Glomerular endothelial cell (primary cell): ENCODE results near the gene ACTR1B. TPM values are rescaled to one million over a fixed set of nuclear protein-coding genes. Genes with fewer than 3 reads are reported as not detected.
A peak's percentile ranks its signal among the peaks of the same experiment; 100 is the strongest.
"Not testable (repeated sequence)": the region's sequence is repeated elsewhere in the genome, so short reads cannot be mapped to it uniquely, and the experiment has no call there.

Experiments used
- DNase-seq: peaks from one replicate; pipeline ENCODE4 v3.0.0-alpha.2; 2011; ENCODE audit warnings: low read depth, low spot score; ENCODE audit errors: extremely low read depth
- total RNA-seq: library from RNA; depleted of rRNA; stranded (reverse); fragments of >200 nt; gene quantifications from 2 replicates; pipeline ENCODE4 v1.2.3, GENCODE V29; 2015

ACTR1B gene
- total RNA-seq, 1 donor from 2014 or later: 59.7 TPM

GRCh38 chr2:97660044-97660774, 3.6 kb downstream of the ACTR1B start:
- no peak for DNase-seq

GRCh38 chr2:97659256-97660043, 4.4 kb downstream of the ACTR1B start:
- DNase-seq: no peak

- DNase-seq: no peak
Measured at GRCh38 chr2:97658691-97659157, 5.1 kb downstream of the ACTR1B start.

- DNase-seq: no peak
Measured at GRCh38 chr2:97657986-97658690, 5.7 kb downstream of the ACTR1B start.

GRCh38 chr2:97656905-97657587, 6.8 kb downstream of the ACTR1B start:
- DNase-seq: no peak

- DNase-seq: no peak
Measured at GRCh38 chr2:97656129-97656755, 7.6 kb downstream of the ACTR1B start.

- DNase-seq: no peak
Measured at GRCh38 chr2:97654791-97655190, 9.1 kb downstream of the ACTR1B start.

GRCh38 chr2:97654309-97654708, 9.5 kb downstream of the ACTR1B start:
- no peak for DNase-seq

- DNase-seq: no peak
Measured at GRCh38 chr2:97653874-97654273, 10.0 kb downstream of the ACTR1B start.

GRCh38 chr2:97653473-97653872, 10.4 kb downstream of the ACTR1B start:
- no peak for DNase-seq

- no peak for DNase-seq
Measured at GRCh38 chr2:97651114-97651513, 12.7 kb downstream of the ACTR1B start.

GRCh38 chr2:97646977-97647376, 16.9 kb downstream of the ACTR1B start:
- no peak for DNase-seq

GRCh38 chr2:97645695-97646629, 17.9 kb downstream of the ACTR1B start, which contains the start of gene COX5B:
Gene COX5B (plus strand): TSS chr2:97646062. CDS start chr2:97646087, 25 bp downstream.
- DNase-seq: peak; percentile 75

- no peak for DNase-seq
Measured at GRCh38 chr2:97645112-97645694, 18.6 kb downstream of the ACTR1B start.

GRCh38 chr2:97644023-97644717, 19.7 kb downstream of the ACTR1B start:
- no peak for DNase-seq

- not testable (repeated sequence) for DNase-seq
Measured at GRCh38 chr2:97626049-97626430, 37.8 kb downstream of the ACTR1B start.

GRCh38 chr2:97625354-97626048, 38.3 kb downstream of the ACTR1B start:
- not testable (repeated sequence) for DNase-seq

- not testable (repeated sequence) for DNase-seq
Measured at GRCh38 chr2:97622976-97623375, 40.9 kb downstream of the ACTR1B start.
